Measurements from ENCODE around the gene TLR9.

TLR9 gene

DNA sequence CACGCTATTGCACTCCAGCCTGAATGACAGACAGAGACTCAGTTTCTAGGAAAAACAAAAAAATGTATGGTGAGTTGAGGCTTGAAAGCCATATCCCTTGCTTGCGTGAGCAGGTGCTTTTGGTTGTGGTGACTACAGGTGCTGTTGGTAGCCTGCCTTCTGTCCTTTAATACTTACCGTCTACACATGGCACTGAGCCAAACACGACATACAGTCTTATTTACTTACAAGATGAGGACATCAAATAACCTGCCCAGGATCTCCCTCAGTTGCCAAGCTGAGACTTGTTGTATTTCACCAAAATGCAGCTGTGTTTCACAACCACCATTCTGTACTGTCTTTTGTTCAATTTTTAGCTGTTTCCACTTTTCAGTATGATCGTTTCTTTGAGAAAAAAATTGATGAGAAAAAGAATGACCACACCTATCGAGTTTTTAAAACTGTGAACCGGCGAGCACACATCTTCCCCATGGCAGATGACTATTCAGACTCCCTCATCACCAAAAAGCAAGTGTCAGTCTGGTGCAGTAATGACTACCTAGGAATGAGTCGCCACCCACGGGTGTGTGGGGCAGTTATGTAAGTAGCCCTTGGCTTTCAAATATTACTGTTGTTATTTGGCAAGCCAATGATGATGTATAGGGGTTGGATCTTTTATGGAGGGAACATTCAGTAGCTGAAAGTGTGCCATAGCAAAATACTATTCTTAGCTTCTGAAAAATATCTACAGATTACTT lies 20.9 kb downstream of the TLR9 start:
- TF ChIP-seq, protein P1, sequence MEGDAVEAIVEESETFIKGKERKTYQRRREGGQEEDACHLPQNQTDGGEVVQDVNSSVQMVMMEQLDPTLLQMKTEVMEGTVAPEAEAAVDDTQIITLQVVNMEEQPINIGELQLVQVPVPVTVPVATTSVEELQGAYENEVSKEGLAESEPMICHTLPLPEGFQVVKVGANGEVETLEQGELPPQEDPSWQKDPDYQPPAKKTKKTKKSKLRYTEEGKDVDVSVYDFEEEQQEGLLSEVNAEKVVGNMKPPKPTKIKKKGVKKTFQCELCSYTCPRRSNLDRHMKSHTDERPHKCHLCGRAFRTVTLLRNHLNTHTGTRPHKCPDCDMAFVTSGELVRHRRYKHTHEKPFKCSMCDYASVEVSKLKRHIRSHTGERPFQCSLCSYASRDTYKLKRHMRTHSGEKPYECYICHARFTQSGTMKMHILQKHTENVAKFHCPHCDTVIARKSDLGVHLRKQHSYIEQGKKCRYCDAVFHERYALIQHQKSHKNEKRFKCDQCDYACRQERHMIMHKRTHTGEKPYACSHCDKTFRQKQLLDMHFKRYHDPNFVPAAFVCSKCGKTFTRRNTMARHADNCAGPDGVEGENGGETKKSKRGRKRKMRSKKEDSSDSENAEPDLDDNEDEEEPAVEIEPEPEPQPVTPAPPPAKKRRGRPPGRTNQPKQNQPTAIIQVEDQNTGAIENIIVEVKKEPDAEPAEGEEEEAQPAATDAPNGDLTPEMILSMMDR (IDR thresholded peaks at IDR 0.05; ENCODE audit: poor library complexity, severe bottlenecking): no peak
- peak overlapping the region; percentile 14 for H3K27ac ChIP-seq (ENCODE audit: poor library complexity, severe bottlenecking)
- peaks cover 20% of the 10 kb centered on the region for H3K4me1 ChIP-seq (ENCODE audit: insufficient read depth, poor library complexity, severe bottlenecking)
- peaks cover 97% of the 10 kb centered on the region for H3K36me3 ChIP-seq (ENCODE audit: low read depth)
- no peaks in the 10 kb centered on the region for H3K9me3 ChIP-seq (ENCODE audit: severe bottlenecking)
- no peaks in the 10 kb centered on the region for H3K27me3 ChIP-seq (ENCODE audit: insufficient read depth, poor library complexity, severe bottlenecking)
- no peak for DNase-seq (ENCODE audit: low spot score)
- no peak overlapping the region for H3K4me3 ChIP-seq (ENCODE audit: severe bottlenecking)
- ATAC-seq (ENCODE audit: low read depth): peak; percentile 75

DNA sequence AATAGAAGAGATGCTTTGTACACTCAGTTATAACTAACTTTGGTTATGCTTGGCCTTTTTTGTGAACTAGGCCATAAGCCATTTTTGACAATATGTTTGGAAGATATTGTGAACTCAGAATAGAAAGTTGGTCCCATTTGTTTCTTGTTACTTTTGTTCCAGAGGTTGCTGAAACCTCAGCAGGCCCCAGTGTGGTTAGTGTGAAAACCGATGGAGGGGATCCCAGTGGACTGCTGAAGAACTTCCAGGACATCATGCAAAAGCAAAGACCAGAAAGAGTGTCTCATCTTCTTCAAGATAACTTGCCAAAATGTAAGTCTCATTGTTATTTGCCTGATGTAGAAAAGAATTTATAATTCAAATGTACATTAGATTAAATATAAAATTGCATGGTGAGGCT lies 21.7 kb downstream of the TLR9 start:
- Histone ChIP-seq H3K9me3 (ENCODE audit: severe bottlenecking) (no peaks in the 10 kb centered on the region), H3K27me3 (ENCODE audit: insufficient read depth, poor library complexity, severe bottlenecking) (no peaks in the 10 kb centered on the region), H3K4me1 (ENCODE audit: insufficient read depth, poor library complexity, severe bottlenecking) (peaks cover 20% of the 10 kb centered on the region), H3K4me3 (ENCODE audit: severe bottlenecking) (no peak overlapping the region), H3K27ac (ENCODE audit: poor library complexity, severe bottlenecking) (no peak overlapping the region), H3K36me3 (ENCODE audit: low read depth) (peaks cover 93% of the 10 kb centered on the region)
- TF ChIP-seq, protein P1 (IDR thresholded peaks at IDR 0.05; ENCODE audit: poor library complexity, severe bottlenecking): no peak
- no peak for ATAC-seq (ENCODE audit: low read depth)
- DNase-seq (ENCODE audit: low spot score): no peak

DNA sequence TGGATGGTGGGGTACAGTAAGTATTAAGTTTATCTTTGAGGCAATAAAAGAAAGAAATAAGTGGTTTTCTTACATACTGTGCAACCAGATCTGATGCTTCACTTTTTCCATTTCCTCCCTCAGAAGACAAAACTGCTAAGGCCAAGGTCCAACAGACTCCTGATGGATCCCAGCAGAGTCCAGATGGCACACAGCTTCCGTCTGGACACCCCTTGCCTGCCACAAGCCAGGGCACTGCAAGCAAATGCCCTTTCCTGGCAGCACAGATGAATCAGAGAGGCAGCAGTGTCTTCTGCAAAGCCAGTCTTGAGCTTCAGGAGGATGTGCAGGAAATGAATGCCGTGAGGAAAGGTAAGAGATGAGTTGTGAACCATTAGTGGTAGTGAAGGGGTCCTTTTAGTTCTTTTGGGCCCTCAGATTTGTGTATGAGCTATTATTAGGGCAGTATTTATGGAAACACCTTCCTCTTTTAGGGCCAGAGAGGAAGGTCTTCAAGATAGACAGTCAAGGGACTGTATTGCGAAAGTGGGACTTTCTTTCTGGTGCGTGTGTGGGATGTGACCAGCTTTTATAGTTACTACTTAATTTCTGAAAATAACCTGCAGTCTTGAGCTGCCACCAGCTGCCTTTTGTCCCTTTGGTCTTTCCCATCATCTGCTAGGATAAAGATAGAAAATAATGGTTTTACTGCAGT lies 22.9 kb downstream of the TLR9 start:
- H3K27me3 ChIP-seq (ENCODE audit: insufficient read depth, poor library complexity, severe bottlenecking): no peaks in the 10 kb centered on the region
- no peak overlapping the region for H3K27ac ChIP-seq (ENCODE audit: poor library complexity, severe bottlenecking)
- no peaks in the 10 kb centered on the region for H3K9me3 ChIP-seq (ENCODE audit: severe bottlenecking)
- H3K4me1 ChIP-seq (ENCODE audit: insufficient read depth, poor library complexity, severe bottlenecking): peaks cover 21% of the 10 kb centered on the region
- DNase-seq (ENCODE audit: low spot score) (no peak), ATAC-seq (ENCODE audit: low read depth) (no peak)
- peaks cover 82% of the 10 kb centered on the region for H3K36me3 ChIP-seq (ENCODE audit: low read depth)
- H3K4me3 ChIP-seq (ENCODE audit: severe bottlenecking): no peak overlapping the region
- TF ChIP-seq, protein P1 (IDR thresholded peaks at IDR 0.05; ENCODE audit: poor library complexity, severe bottlenecking): no peak

DNA sequence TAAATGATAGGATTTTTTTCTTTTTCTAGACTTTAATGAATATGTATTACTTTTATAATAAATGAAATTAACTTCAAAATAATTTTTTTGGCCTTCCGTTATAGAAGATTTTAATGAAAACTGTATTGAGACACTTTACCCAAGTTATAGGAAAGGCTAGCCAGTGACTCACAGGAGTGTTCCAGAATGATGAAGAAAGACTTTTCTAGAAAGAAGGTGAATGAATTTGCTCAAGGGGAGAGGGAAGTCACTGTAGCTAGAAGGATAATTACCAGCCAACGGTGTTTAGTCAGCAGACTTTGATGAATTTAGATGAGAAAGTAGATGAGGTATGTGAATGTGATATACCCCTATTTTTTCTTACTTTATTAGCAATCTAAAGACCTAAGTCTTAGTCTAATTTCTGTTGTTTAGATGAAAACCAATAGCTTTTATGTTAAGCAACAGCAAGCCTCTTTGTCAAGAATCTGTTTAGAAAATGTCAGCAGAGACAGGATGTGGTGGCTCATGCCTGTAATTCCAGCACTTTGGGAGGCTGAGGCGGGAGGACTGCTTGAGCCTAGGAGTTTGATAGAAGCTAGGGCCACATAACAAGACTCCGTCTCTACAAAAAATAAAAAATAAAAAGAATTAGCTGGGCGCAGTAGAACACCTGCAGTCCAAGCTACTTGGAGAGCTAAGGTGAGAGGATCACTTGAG lies 24.3 kb downstream of the TLR9 start:
- ATAC-seq (ENCODE audit: low read depth) (no peak), DNase-seq (ENCODE audit: low spot score) (no peak)
- Histone ChIP-seq H3K27me3 (ENCODE audit: insufficient read depth, poor library complexity, severe bottlenecking) (no peaks in the 10 kb centered on the region), H3K36me3 (ENCODE audit: low read depth) (peaks cover 71% of the 10 kb centered on the region), H3K4me1 (ENCODE audit: insufficient read depth, poor library complexity, severe bottlenecking) (peaks cover 27% of the 10 kb centered on the region), H3K27ac (ENCODE audit: poor library complexity, severe bottlenecking) (no peak overlapping the region), H3K4me3 (ENCODE audit: severe bottlenecking) (no peak overlapping the region), H3K9me3 (ENCODE audit: severe bottlenecking) (no peaks in the 10 kb centered on the region)
- TF ChIP-seq, protein P1 (IDR thresholded peaks at IDR 0.05; ENCODE audit: poor library complexity, severe bottlenecking): no peak
